NCI-H2107 (cell line): ENCODE measurements around the gene TLR2.

ENCODE experiments used
- DNase-seq: peaks from one replicate; lab custom pipeline; 2025; lab: John Stamatoyannopoulos, UW

Gene TLR2

GRCh38 chr4:153684182-153684970, at the start of gene TLR2:
Gene TLR2 (plus strand): TSS chr4:153684280. CDS start chr4:153702908, 18,628 bp downstream.
- no peak for DNase-seq

- DNase-seq: no peak
Observed at GRCh38 chr4:153634738-153635353, 49.2 kb upstream of the TLR2 start.

GRCh38 chr4:153635846-153636245, 48.2 kb upstream of the TLR2 start:
- DNase-seq: no peak

GRCh38 chr4:153637201-153637600, 46.9 kb upstream of the TLR2 start:
- no peak for DNase-seq

- no peak for DNase-seq
Observed at GRCh38 chr4:153638011-153638410, 46.1 kb upstream of the TLR2 start.

- DNase-seq: no peak
Observed at GRCh38 chr4:153638999-153639398, 45.1 kb upstream of the TLR2 start.

- DNase-seq: no peak
Observed at GRCh38 chr4:153639833-153640802, 44.0 kb upstream of the TLR2 start.

GRCh38 chr4:153641532-153641931, 42.5 kb upstream of the TLR2 start:
- no peak for DNase-seq

GRCh38 chr4:153643406-153644383, 40.4 kb upstream of the TLR2 start:
- no peak for DNase-seq

- no peak for DNase-seq
Observed at GRCh38 chr4:153645183-153645582, 38.9 kb upstream of the TLR2 start.

- DNase-seq: no peak
Observed at GRCh38 chr4:153646261-153646660, 37.8 kb upstream of the TLR2 start.

- DNase-seq: no peak
Observed at GRCh38 chr4:153646978-153647377, 37.1 kb upstream of the TLR2 start.

- no peak for DNase-seq
Observed at GRCh38 chr4:153647975-153648374, 36.1 kb upstream of the TLR2 start.

GRCh38 chr4:153649572-153649991, 34.5 kb upstream of the TLR2 start:
- DNase-seq: no peak

- no peak for DNase-seq
Observed at GRCh38 chr4:153651116-153651515, 33.0 kb upstream of the TLR2 start.

- no peak for DNase-seq
Observed at GRCh38 chr4:153651587-153651986, 32.5 kb upstream of the TLR2 start.

GRCh38 chr4:153652051-153652784, 31.9 kb upstream of the TLR2 start:
- DNase-seq: no peak

GRCh38 chr4:153655002-153655541, 29.0 kb upstream of the TLR2 start:
- DNase-seq: no peak

GRCh38 chr4:153655928-153656327, 28.2 kb upstream of the TLR2 start:
- no peak for DNase-seq

- no peak for DNase-seq
Observed at GRCh38 chr4:153661215-153661822, 22.8 kb upstream of the TLR2 start.
